ENCODE results near the gene DENND6A. TPM values are rescaled to one million over a fixed set of nuclear protein-coding genes. Genes with fewer than 3 reads are reported as not detected.
A peak's percentile ranks its signal among the peaks of the same experiment; 100 is the strongest.

Gene DENND6A
- total and polyA plus RNA-seq, 2 of the 13 experiments (the other 11 are each of a cell fraction or from before 2014, with no cell fraction given): 9.4 to 11.1 TPM

GRCh38 chr3:57692396-57693147 is at the start of gene DENND6A (continued):
- TF ChIP-seq ZNF607 (CRISPR knock-in tag; IDR thresholded peaks at IDR 0.05; ENCODE audit: borderline replicate concordance) (peak; percentile 96), RAD21 (CRISPR knock-in tag; IDR thresholded peaks at IDR 0.05) (peak; percentile 75), REST (IDR thresholded peaks at IDR 0.05; ENCODE audit: borderline replicate concordance in 1 of 2, low read depth in 1 of 2, low read length in 2 of 2) (peak in 1 of 2 experiments; percentile 34; a peak in 1 of 4 replicates), ZBTB37 (CRISPR knock-in tag; IDR thresholded peaks at IDR 0.05) (no peak), PAF1 (CRISPR knock-in tag; IDR thresholded peaks at IDR 0.05) (no peak), ARID2 (CRISPR knock-in tag; IDR thresholded peaks at IDR 0.05; ENCODE audit: borderline replicate concordance) (no peak), KDM6A (CRISPR knock-in tag; IDR thresholded peaks at IDR 0.05; ENCODE audit: low read depth) (no peak), PHF8 (CRISPR knock-in tag; IDR thresholded peaks at IDR 0.05) (peak; percentile 92), AGO1 (IDR thresholded peaks at IDR 0.05; ENCODE audit: low read depth, low read length, poor library complexity, severe bottlenecking) (no peak), ZZZ3 (CRISPR knock-in tag; IDR thresholded peaks at IDR 0.05; ENCODE audit: borderline replicate concordance) (peak; percentile 72; the same call in 1 of the 2 replicates), SNAI1 (CRISPR knock-in tag; IDR thresholded peaks at IDR 0.05; ENCODE audit: borderline replicate concordance) (no peak), RARA (CRISPR knock-in tag; IDR thresholded peaks at IDR 0.05) (no peak), SCMH1 (CRISPR knock-in tag; IDR thresholded peaks at IDR 0.05; ENCODE audit: borderline replicate concordance) (no peak), PLRG1 (conservative IDR thresholded peaks at IDR 0.05) (no peak), THAP8 (CRISPR knock-in tag; IDR thresholded peaks at IDR 0.05; ENCODE audit: borderline replicate concordance) (no peak), AGO2 (optimal IDR thresholded peaks at IDR 0.05; ENCODE audit: low read depth, low read length) (peak; percentile 90), CHCHD3 (CRISPR knock-in tag; IDR thresholded peaks at IDR 0.05) (peak; percentile 78; the same call in 1 of the 2 replicates), HNRNPUL1 (IDR thresholded peaks at IDR 0.05; ENCODE audit: low read depth, low read length) (0 out of 2 replicates have a peak, but pooled peaks have one; percentile 38), ZNF10 (CRISPR knock-in tag; IDR thresholded peaks at IDR 0.05; ENCODE audit: borderline replicate concordance, low read depth) (no peak), REPIN1 (CRISPR knock-in tag; IDR thresholded peaks at IDR 0.05; ENCODE audit: borderline replicate concordance, low read depth) (peak; percentile 86), ATF6 (CRISPR knock-in tag; conservative IDR thresholded peaks at IDR 0.05) (no peak), ZNF572 (CRISPR knock-in tag; IDR thresholded peaks at IDR 0.05) (no peak)
